ENCODE measurements around the gene SCN9A.
"Not testable (repeated sequence)": the region's sequence is repeated elsewhere in the genome, so short reads cannot be mapped to it uniquely, and the experiment has no call there.

SCN9A gene

GRCh38 chr2:166223298-166223697 lies 152.4 kb downstream of the SCN9A start:
- Histone ChIP-seq H3K4me3 (ENCODE audit: insufficient read depth in 1 of 2, low read depth in 1 of 2, low read length in 2 of 2) (no peak overlapping the region), H3K9ac (ENCODE audit: low read length) (no peak overlapping the region), H2AK5ac (ENCODE audit: low read length, severe bottlenecking) (no peak overlapping the region), H3K4me2 (ENCODE audit: low read length, poor library complexity, severe bottlenecking) (no peak overlapping the region), H3K9me3 (ENCODE audit: control insufficient read depth, low read length) (no peaks in the 10 kb centered on the region), H2BK15ac (ENCODE audit: low read depth, poor library complexity, severe bottlenecking) (no peak overlapping the region), H3K27ac (ENCODE audit: low read length, poor library complexity, severe bottlenecking) (no peak overlapping the region), H3K36me3 (ENCODE audit: control insufficient read depth in 1 of 2, insufficient read depth in 2 of 2, low read depth in 1 of 2, low read length in 2 of 2) (no peaks in the 10 kb centered on the region), H3K4ac (ENCODE audit: low read depth in 1 of 2, low read length in 2 of 2) (no peak overlapping the region), H2BK12ac (ENCODE audit: low read length in 2 of 2) (no peak overlapping the region), H3K27me3 (ENCODE audit: control insufficient read depth in 1 of 2, insufficient read depth in 1 of 2, low read length in 2 of 2) (no peaks in the 10 kb centered on the region), H3K23ac (ENCODE audit: low read length in 2 of 2) (no peak overlapping the region), H2AFZ (ENCODE audit: low read depth, low read length) (no peak overlapping the region), H3K79me1 (replicated peaks; ENCODE audit: low read length, poor library complexity, severe bottlenecking) (no peaks in the 10 kb centered on the region), H2BK5ac (ENCODE audit: low read depth, low read length, poor library complexity, severe bottlenecking) (no peak overlapping the region), H4K8ac (ENCODE audit: low read length) (no peak overlapping the region), H3K18ac (ENCODE audit: low read depth in 1 of 2, low read length in 2 of 2) (no peak overlapping the region), H3K4me1 (ENCODE audit: control insufficient read depth, insufficient read depth, low read depth, low read length) (no peaks in the 10 kb centered on the region), H4K91ac (ENCODE audit: low read length) (no peak overlapping the region), H3K14ac (ENCODE audit: low read length in 2 of 2) (no peak overlapping the region), H2BK120ac (ENCODE audit: low read depth, low read length) (no peak overlapping the region)
- no peak for DNase-seq
- 91% methylated on average over 1 of the region's 4 CpGs for WGBS

- Histone ChIP-seq H2BK5ac (ENCODE audit: low read depth, low read length, poor library complexity, severe bottlenecking) (no peak overlapping the region), H3K27ac (ENCODE audit: low read length, poor library complexity, severe bottlenecking) (no peak overlapping the region), H3K4me2 (ENCODE audit: low read length, poor library complexity, severe bottlenecking) (no peak overlapping the region), H3K23ac (ENCODE audit: low read length in 2 of 2) (no peak overlapping the region), H3K9me3 (ENCODE audit: control insufficient read depth, low read length) (peaks cover 11% of the 10 kb centered on the region), H3K4me1 (ENCODE audit: control insufficient read depth, insufficient read depth, low read depth, low read length) (no peaks in the 10 kb centered on the region), H2BK120ac (ENCODE audit: low read depth, low read length) (no peak overlapping the region), H2BK12ac (ENCODE audit: low read length in 2 of 2) (no peak overlapping the region), H3K4me3 (ENCODE audit: insufficient read depth in 1 of 2, low read depth in 1 of 2, low read length in 2 of 2) (no peak overlapping the region), H3K9ac (ENCODE audit: low read length) (no peak overlapping the region), H3K14ac (ENCODE audit: low read length in 2 of 2) (no peak overlapping the region), H4K91ac (ENCODE audit: low read length) (no peak overlapping the region), H2BK15ac (ENCODE audit: low read depth, poor library complexity, severe bottlenecking) (no peak overlapping the region), H3K36me3 (ENCODE audit: control insufficient read depth in 1 of 2, insufficient read depth in 2 of 2, low read depth in 1 of 2, low read length in 2 of 2) (no peaks in the 10 kb centered on the region), H3K4ac (ENCODE audit: low read depth in 1 of 2, low read length in 2 of 2) (no peak overlapping the region), H3K27me3 (ENCODE audit: control insufficient read depth in 1 of 2, insufficient read depth in 1 of 2, low read length in 2 of 2) (no peaks in the 10 kb centered on the region), H4K8ac (ENCODE audit: low read length) (no peak overlapping the region), H2AK5ac (ENCODE audit: low read length, severe bottlenecking) (no peak overlapping the region), H3K18ac (ENCODE audit: low read depth in 1 of 2, low read length in 2 of 2) (no peak overlapping the region), H3K79me1 (replicated peaks; ENCODE audit: low read length, poor library complexity, severe bottlenecking) (no peaks in the 10 kb centered on the region), H2AFZ (ENCODE audit: low read depth, low read length) (no peak overlapping the region)
- WGBS: no CpG with 5 or more reads among the region's 1 CpG
- no peak for DNase-seq
Measured at GRCh38 chr2:166211079-166211478, 164.7 kb downstream of the SCN9A start.

- not testable (repeated sequence) for H3K9ac ChIP-seq (ENCODE audit: low read length); H2BK120ac ChIP-seq (ENCODE audit: low read depth, low read length); H3K4me3 ChIP-seq (ENCODE audit: insufficient read depth in 1 of 2, low read depth in 1 of 2, low read length in 2 of 2); H4K8ac ChIP-seq (ENCODE audit: low read length); H4K91ac ChIP-seq (ENCODE audit: low read length); H3K36me3 ChIP-seq (ENCODE audit: control insufficient read depth in 1 of 2, insufficient read depth in 2 of 2, low read depth in 1 of 2, low read length in 2 of 2); H2BK15ac ChIP-seq (ENCODE audit: low read depth, poor library complexity, severe bottlenecking); H3K4me1 ChIP-seq (ENCODE audit: control insufficient read depth, insufficient read depth, low read depth, low read length); H2BK5ac ChIP-seq (ENCODE audit: low read depth, low read length, poor library complexity, severe bottlenecking); DNase-seq; H3K27ac ChIP-seq (ENCODE audit: low read length, poor library complexity, severe bottlenecking); H3K4me2 ChIP-seq (ENCODE audit: low read length, poor library complexity, severe bottlenecking); H3K14ac ChIP-seq (ENCODE audit: low read length in 2 of 2); H3K18ac ChIP-seq (ENCODE audit: low read depth in 1 of 2, low read length in 2 of 2); H3K27me3 ChIP-seq (ENCODE audit: control insufficient read depth in 1 of 2, insufficient read depth in 1 of 2, low read length in 2 of 2); H3K23ac ChIP-seq (ENCODE audit: low read length in 2 of 2); H2AFZ ChIP-seq (ENCODE audit: low read depth, low read length); H2AK5ac ChIP-seq (ENCODE audit: low read length, severe bottlenecking); H2BK12ac ChIP-seq (ENCODE audit: low read length in 2 of 2); H3K79me1 ChIP-seq (replicated peaks; ENCODE audit: low read length, poor library complexity, severe bottlenecking); H3K4ac ChIP-seq (ENCODE audit: low read depth in 1 of 2, low read length in 2 of 2)
- peaks cover 10% of the 10 kb centered on the region for H3K9me3 ChIP-seq (ENCODE audit: control insufficient read depth, low read length)
- WGBS: no CpG with 5 or more reads among the region's 4 CpGs
Measured at GRCh38 chr2:166209944-166210343, 165.8 kb downstream of the SCN9A start.

- H4K91ac ChIP-seq (ENCODE audit: low read length); H2BK15ac ChIP-seq (ENCODE audit: low read depth, poor library complexity, severe bottlenecking); H3K36me3 ChIP-seq (ENCODE audit: control insufficient read depth in 1 of 2, insufficient read depth in 2 of 2, low read depth in 1 of 2, low read length in 2 of 2); H3K4me2 ChIP-seq (ENCODE audit: low read length, poor library complexity, severe bottlenecking); H2BK120ac ChIP-seq (ENCODE audit: low read depth, low read length); H2BK5ac ChIP-seq (ENCODE audit: low read depth, low read length, poor library complexity, severe bottlenecking); H3K23ac ChIP-seq (ENCODE audit: low read length in 2 of 2); H4K8ac ChIP-seq (ENCODE audit: low read length); H3K79me1 ChIP-seq (replicated peaks; ENCODE audit: low read length, poor library complexity, severe bottlenecking); H2AFZ ChIP-seq (ENCODE audit: low read depth, low read length); H3K4me3 ChIP-seq (ENCODE audit: insufficient read depth in 1 of 2, low read depth in 1 of 2, low read length in 2 of 2); H3K9ac ChIP-seq (ENCODE audit: low read length); H2AK5ac ChIP-seq (ENCODE audit: low read length, severe bottlenecking); H2BK12ac ChIP-seq (ENCODE audit: low read length in 2 of 2); DNase-seq; H3K27ac ChIP-seq (ENCODE audit: low read length, poor library complexity, severe bottlenecking); H3K27me3 ChIP-seq (ENCODE audit: control insufficient read depth in 1 of 2, insufficient read depth in 1 of 2, low read length in 2 of 2); H3K14ac ChIP-seq (ENCODE audit: low read length in 2 of 2); H3K18ac ChIP-seq (ENCODE audit: low read depth in 1 of 2, low read length in 2 of 2); H3K4ac ChIP-seq (ENCODE audit: low read depth in 1 of 2, low read length in 2 of 2); H3K4me1 ChIP-seq (ENCODE audit: control insufficient read depth, insufficient read depth, low read depth, low read length): not testable (repeated sequence)
- H3K9me3 ChIP-seq (ENCODE audit: control insufficient read depth, low read length): peaks cover 10% of the 10 kb centered on the region
- WGBS: no CpG with 5 or more reads among the region's 1 CpG
Measured at GRCh38 chr2:166209367-166209766, 166.4 kb downstream of the SCN9A start.

All from mesenchymal stem cell (in vitro differentiated cells and primary cell).